Measurements from ENCODE around the gene YPEL1.
A peak's percentile ranks its signal among the peaks of the same experiment; 100 is the strongest.

Gene YPEL1

GRCh38 chr22:21665047-21665851 lies 70.3 kb downstream of the YPEL1 start:
- no peak for TF ChIP-seq EZH2 (IDR thresholded peaks at IDR 0.05; ENCODE audit: borderline replicate concordance, low read length)
- H2AFZ ChIP-seq (ENCODE audit: low read length): peak overlapping the region; percentile 66; the same call in 1 of the 2 replicates
- peak overlapping the region; percentile 75 for H3K9ac ChIP-seq (ENCODE audit: low read length)
- H3K9me3 ChIP-seq (ENCODE audit: low read length): no peaks in the 10 kb centered on the region
- peak overlapping the region; percentile 79 for H3K4me3 ChIP-seq (ENCODE audit: low read depth, low read length, poor library complexity, severe bottlenecking)
- H3K4me1 ChIP-seq (ENCODE audit: insufficient read depth, low read length, severe bottlenecking): peaks cover 30% of the 10 kb centered on the region
- peak overlapping the region; percentile 83 for H3K27ac ChIP-seq (ENCODE audit: low read depth, low read length, poor library complexity, severe bottlenecking)
- H4K20me1 ChIP-seq (ENCODE audit: insufficient read depth, low read length): no peaks in the 10 kb centered on the region
- no peaks in the 10 kb centered on the region for H3F3A ChIP-seq (ENCODE audit: insufficient read depth, low read length)
- H3K79me2 ChIP-seq (ENCODE audit: insufficient read depth, low read length): peaks cover 4% of the 10 kb centered on the region; the same call in 1 of the 2 replicates
- H3K4me2 ChIP-seq (ENCODE audit: low read length): peak overlapping the region; percentile 89
- no peaks in the 10 kb centered on the region for H3K9me2 ChIP-seq (ENCODE audit: low read depth, low read length)
- H3K27me3 ChIP-seq (ENCODE audit: insufficient read depth, low read length): no peaks in the 10 kb centered on the region; the same call in 1 of the 2 replicates
- peaks cover 1% of the 10 kb centered on the region; the same call in 1 of the 2 replicates for H3K36me3 ChIP-seq (ENCODE audit: insufficient read depth, low read length)

- peaks cover 20% of the 10 kb centered on the region for H3K4me1 ChIP-seq (ENCODE audit: insufficient read depth, low read length, severe bottlenecking)
- H3F3A ChIP-seq (ENCODE audit: insufficient read depth, low read length): no peaks in the 10 kb centered on the region
- TF ChIP-seq EZH2 (IDR thresholded peaks at IDR 0.05; ENCODE audit: borderline replicate concordance, low read length) (no peak), CTCF (IDR thresholded peaks at IDR 0.05; ENCODE audit: low read length) (no peak)
- H4K20me1 ChIP-seq (ENCODE audit: insufficient read depth, low read length): no peaks in the 10 kb centered on the region
- no peaks in the 10 kb centered on the region for H3K36me3 ChIP-seq (ENCODE audit: insufficient read depth, low read length)
- H3K27me3 ChIP-seq (ENCODE audit: insufficient read depth, low read length): no peaks in the 10 kb centered on the region; the same call in 1 of the 2 replicates
- no peak overlapping the region for H3K9ac ChIP-seq (ENCODE audit: low read length)
- H2AFZ ChIP-seq (ENCODE audit: low read length): no peak overlapping the region
- no peak overlapping the region for H3K4me2 ChIP-seq (ENCODE audit: low read length)
- H3K9me3 ChIP-seq (ENCODE audit: low read length): no peaks in the 10 kb centered on the region
- H3K79me2 ChIP-seq (ENCODE audit: insufficient read depth, low read length): peaks cover 4% of the 10 kb centered on the region; the same call in 1 of the 2 replicates
- no peak overlapping the region for H3K27ac ChIP-seq (ENCODE audit: low read depth, low read length, poor library complexity, severe bottlenecking)
- no peak overlapping the region for H3K4me3 ChIP-seq (ENCODE audit: low read depth, low read length, poor library complexity, severe bottlenecking)
- no peaks in the 10 kb centered on the region for H3K9me2 ChIP-seq (ENCODE audit: low read depth, low read length)
These were observed 71.9 kb downstream of the YPEL1 start for GRCh38 chr22:21663738-21664137.

- TF ChIP-seq CTCF (IDR thresholded peaks at IDR 0.05; ENCODE audit: low read length) (no peak), EZH2 (IDR thresholded peaks at IDR 0.05; ENCODE audit: borderline replicate concordance, low read length) (no peak)
- H3K4me3 ChIP-seq (ENCODE audit: low read depth, low read length, poor library complexity, severe bottlenecking): no peak overlapping the region
- H3K9me2 ChIP-seq (ENCODE audit: low read depth, low read length): no peaks in the 10 kb centered on the region
- no peaks in the 10 kb centered on the region for H3F3A ChIP-seq (ENCODE audit: insufficient read depth, low read length)
- H4K20me1 ChIP-seq (ENCODE audit: insufficient read depth, low read length): no peaks in the 10 kb centered on the region
- no peak overlapping the region for H2AFZ ChIP-seq (ENCODE audit: low read length)
- no peaks in the 10 kb centered on the region for H3K9me3 ChIP-seq (ENCODE audit: low read length)
- H3K4me1 ChIP-seq (ENCODE audit: insufficient read depth, low read length, severe bottlenecking): peaks cover 26% of the 10 kb centered on the region
- no peaks in the 10 kb centered on the region; the same call in 1 of the 2 replicates for H3K27me3 ChIP-seq (ENCODE audit: insufficient read depth, low read length)
- no peaks in the 10 kb centered on the region for H3K79me2 ChIP-seq (ENCODE audit: insufficient read depth, low read length)
- no peak overlapping the region for H3K4me2 ChIP-seq (ENCODE audit: low read length)
- no peak overlapping the region for H3K9ac ChIP-seq (ENCODE audit: low read length)
- H3K27ac ChIP-seq (ENCODE audit: low read depth, low read length, poor library complexity, severe bottlenecking): no peak overlapping the region
- no peaks in the 10 kb centered on the region for H3K36me3 ChIP-seq (ENCODE audit: insufficient read depth, low read length)
These were observed 73.6 kb downstream of the YPEL1 start for GRCh38 chr22:21661991-21662390.

All from OCI-LY1 (cell line).